Kidney (tissue), 22 donors: ENCODE results near the gene FAM53C. TPM values are rescaled to one million over a fixed set of nuclear protein-coding genes. Genes with fewer than 3 reads are reported as not detected.

ENCODE experiments used
- DNase-seq, 5 donors: peaks; one replicate each; pipeline ENCODE4 v3.0.0-alpha.2; 2013 to 2020
- FAIRE-seq: peaks from 2 replicates; lab custom pipeline; 2012; peaks lifted over from hg19 to GRCh38; lab: Jason Lieb, UNC
- H3K27ac ChIP-seq, 2 donors: one replicate each; pipeline ENCODE4 v1.7.0; 2013; ENCODE audit warnings: low read depth in 2 of 2, low read length in 2 of 2, inconsistent platforms in 1 of 2
- H3K27me3 ChIP-seq: one replicate; pipeline ENCODE4 v1.7.1; 2013; ENCODE audit warnings: low read length, inconsistent platforms; ENCODE audit not compliant: control insufficient read depth, insufficient read depth
- H3K36me3 ChIP-seq, 3 donors: one replicate each; pipeline versions ENCODE4 v1.7.0 to v1.7.1; 2013; ENCODE audit warnings: low read length in 3 of 3, control low read depth in 1 of 3, inconsistent platforms in 1 of 3; ENCODE audit not compliant: insufficient read depth in 3 of 3, control insufficient read depth in 2 of 3
- H3K4me1 ChIP-seq, 3 donors: one replicate each; pipeline versions ENCODE4 v1.7.0 to v1.7.1; 2013; ENCODE audit warnings: low read length in 3 of 3, inconsistent platforms in 1 of 3, low read depth in 1 of 3; ENCODE audit not compliant: control insufficient read depth in 2 of 3, insufficient read depth in 2 of 3
- H3K4me3 ChIP-seq, 3 donors: one replicate each; pipeline versions ENCODE4 v1.7.0 to v1.8.1; 2013; ENCODE audit warnings: low read length in 3 of 3, control low read depth in 1 of 3, inconsistent platforms in 1 of 3
- H3K9ac ChIP-seq, 3 donors: one replicate each; pipeline versions ENCODE4 v1.7.0 to v1.7.1; 2013; ENCODE audit warnings: low read length in 3 of 3, control low read depth in 1 of 3, inconsistent platforms in 1 of 3
- H3K9me3 ChIP-seq, 3 donors: one replicate each; pipeline versions ENCODE4 v1.7.0 to v1.7.1; 2013; ENCODE audit warnings: low read length in 3 of 3, control low read depth in 1 of 3, inconsistent platforms in 1 of 3; ENCODE audit not compliant: control insufficient read depth in 2 of 3, insufficient read depth in 1 of 3
- CTCF ChIP-seq: IDR thresholded peaks from 3 replicates; pipeline ENCODE4 v1.5.1; 2012; ENCODE audit warnings: mild to moderate bottlenecking, moderate library complexity, borderline replicate concordance; ENCODE audit not compliant: insufficient read depth; ENCODE audit errors: extremely low read depth
- intact Hi-C: fragments of 100-400 bp; cut with DNase I; formaldehyde crosslinking; loops from one replicate; pipeline ENCODE4 v1.11.1; 2022
- long read RNA-seq, 10 donors: library from polyadenylated mRNA in 1 of 10; unstranded in 1 of 10; transcript quantifications; one replicate each; pipeline ENCODE4 v2.0.0 and lab custom pipeline, GENCODE V29; 2021 to 2026
- polyA plus RNA-seq: library from polyadenylated mRNA; stranded (reverse); fragments of 350-450 nt; fragmentation: Illumina TruSeq; extraction: RNeasy Lipid Tissue Mini Kit (QIAGEN cat#74804); gene quantifications from one replicate; pipeline ENCODE4 v1.2.3, GENCODE V29; 2014; ENCODE audit warnings: low read depth, low replicate concordance; ENCODE audit not compliant: insufficient read depth
- total RNA-seq: library from RNA; stranded (reverse); fragmentation: NEBNext Ultra II Directional; extraction: Animal tissue kit (Norgen Biotek cat#: 25700); gene quantifications from one replicate; pipeline ENCODE4 v1.2.1, GENCODE V29; 2021
- donor health status: control.
- donor health status: control.
- donor health status: control.
- donor health status: control.
- donor health status: control.
- donor health status: DM: yes; HTN: yes; CAD: no.
- donor health status: Normal renal cell carcinoma (clear cell type).

FAM53C gene
- 18.9 TPM for total RNA-seq
- 8.1 TPM for polyA plus RNA-seq
- long read RNA-seq, donor 1, full-length matches to known transcripts, result 5 of 5 reads
- long read RNA-seq, donor 1, partial matches to known transcripts, result 0 of 5 reads
- long read RNA-seq, donor 1, other reads (novel, unspliced or antisense), result 0 of 5 reads
- long read RNA-seq, donor 2, full-length matches to known transcripts, result 1 of 1 reads
- long read RNA-seq, donor 2, partial matches to known transcripts, result 0 of 1 reads
- long read RNA-seq, donor 2, other reads (novel, unspliced or antisense), result 0 of 1 reads
- long read RNA-seq, donor 3, full-length matches to known transcripts, result 3 of 3 reads
- long read RNA-seq, donor 3, partial matches to known transcripts, result 0 of 3 reads
- long read RNA-seq, donor 3, other reads (novel, unspliced or antisense), result 0 of 3 reads
- long read RNA-seq, donor 4, full-length matches to known transcripts, result 3 of 3 reads
- long read RNA-seq, donor 4, partial matches to known transcripts, result 0 of 3 reads
- long read RNA-seq, donor 4, other reads (novel, unspliced or antisense), result 0 of 3 reads
- long read RNA-seq, donor 5, result 0 reads
- long read RNA-seq, donor 6, full-length matches to known transcripts, result 1 of 1 reads
- long read RNA-seq, donor 6, partial matches to known transcripts, result 0 of 1 reads
- long read RNA-seq, donor 6, other reads (novel, unspliced or antisense), result 0 of 1 reads
- long read RNA-seq, donor 7, full-length matches to known transcripts, result 2 of 23 reads
- long read RNA-seq, donor 7, partial matches to known transcripts, result 9 of 23 reads
- long read RNA-seq, donor 7, other reads (novel, unspliced or antisense), result 12 of 23 reads
- long read RNA-seq, donor 8, full-length matches to known transcripts, result 1 of 1 reads
- long read RNA-seq, donor 8, partial matches to known transcripts, result 0 of 1 reads
- long read RNA-seq, donor 8, other reads (novel, unspliced or antisense), result 0 of 1 reads
- long read RNA-seq, donor 9, full-length matches to known transcripts, result 2 of 2 reads
- long read RNA-seq, donor 9, partial matches to known transcripts, result 0 of 2 reads
- long read RNA-seq, donor 9, other reads (novel, unspliced or antisense), result 0 of 2 reads
- long read RNA-seq, donor 10, full-length matches to known transcripts, result 5 of 5 reads
- long read RNA-seq, donor 10, partial matches to known transcripts, result 0 of 5 reads
- long read RNA-seq, donor 10, other reads (novel, unspliced or antisense), result 0 of 5 reads

- Histone ChIP-seq H3K9ac (peak within 1 kb of the TSS; percentile 76 to 97 (median 97)), H3K4me1 (peaks cover 0 to 11% (median 6%) of the 10 kb centered on the region in 3 donors), H3K27me3 (no peaks in the 10 kb centered on the region), H3K27ac (peak within 1 kb of the TSS; percentile 99), H3K4me3 (peak within 1 kb of the TSS; percentile 84 to 96 (median 94)), H3K36me3 (peaks cover 3 to 6% (median 5%) of the 10 kb centered on the region in 3 donors), H3K9me3 (no peaks in the 10 kb centered on the region)
- no peak for TF ChIP-seq CTCF
- intact Hi-C loops, result no loop called here
- DNase-seq (peak; percentile 95 to 98 (median 97)), FAIRE-seq (no peak)
Measured at GRCh38 chr5:138337685-138338410, at the start of gene FAM53C. TSS of gene FAM53C (plus strand) at chr5:138338266. CDS start at chr5:138341336, 3,070 bp downstream.

- no peaks in the 10 kb centered on the region for H3K4me1 ChIP-seq
- no peaks in the 10 kb centered on the region for H3K36me3 ChIP-seq
- H3K27me3 ChIP-seq, result no peaks in the 10 kb centered on the region
- H3K9ac ChIP-seq, result no peak overlapping the region
- intact Hi-C loops, result no loop called here
- FAIRE-seq, result no peak
- no peaks in the 10 kb centered on the region for H3K9me3 ChIP-seq
- no peak overlapping the region for H3K27ac ChIP-seq
- no peak for TF ChIP-seq CTCF
- no peak overlapping the region for H3K4me3 ChIP-seq
- no peak for DNase-seq
Measured at GRCh38 chr5:138289296-138289695, 48.8 kb upstream of the FAM53C start.

- Histone ChIP-seq H3K9ac (no peak overlapping the region), H3K9me3 (no peaks in the 10 kb centered on the region), H3K36me3 (no peaks in the 10 kb centered on the region), H3K27ac (no peak overlapping the region), H3K4me1 (no peaks in the 10 kb centered on the region), H3K4me3 (no peak overlapping the region), H3K27me3 (no peaks in the 10 kb centered on the region)
- intact Hi-C loops, result no loop called here
- no peak for DNase-seq
- TF ChIP-seq CTCF, result no peak
- FAIRE-seq, result no peak
Measured at GRCh38 chr5:138303372-138303771, 34.7 kb upstream of the FAM53C start.
